Keratinocyte (primary cell): ENCODE measurements around the gene GP5. TPM values are rescaled to one million over a fixed set of nuclear protein-coding genes. Genes with fewer than 3 reads are reported as not detected.

ENCODE experiments used
- DNase-seq: peaks from one replicate; pipeline ENCODE4 v3.0.0-alpha.2; 2011; ENCODE audit warnings: low read depth, missing footprints, low spot score
- FAIRE-seq: peaks from 2 replicates; lab custom pipeline; 2011; peaks lifted over from hg19 to GRCh38; lab: Jason Lieb, UNC
- H2AFZ ChIP-seq: 2 replicates; pipeline ENCODE4 v1.6.0; 2012; ENCODE audit warnings: low read length, control low read depth, inconsistent platforms; ENCODE audit not compliant: control insufficient read depth
- H3K27ac ChIP-seq: 2 replicates; pipeline ENCODE4 v1.5.1; 2011; ENCODE audit warnings: low read length; ENCODE audit not compliant: control insufficient read depth, insufficient read depth
- H3K27me3 ChIP-seq: 3 replicates; pipeline ENCODE4 v1.6.0; 2011; ENCODE audit warnings: low read length; ENCODE audit not compliant: control insufficient read depth, insufficient read depth; ENCODE audit errors: extremely low read depth
- H3K36me3 ChIP-seq, 2 experiments: 2 replicates in 1 of 2; 3 replicates in 1 of 2; pipeline ENCODE4 v1.5.1; 2011; ENCODE audit warnings: low read length in 2 of 2, mild to moderate bottlenecking in 1 of 2; ENCODE audit not compliant: control insufficient read depth in 2 of 2, insufficient read depth in 2 of 2; ENCODE audit errors: extremely low read depth in 1 of 2
- H3K4me1 ChIP-seq: 3 replicates; pipeline ENCODE4 v1.5.1; 2011; ENCODE audit warnings: low read length; ENCODE audit not compliant: control insufficient read depth, insufficient read depth; ENCODE audit errors: extremely low read depth
- H3K4me2 ChIP-seq: 3 replicates; pipeline ENCODE4 v1.6.0; 2011; ENCODE audit warnings: low read depth, low read length; ENCODE audit not compliant: control insufficient read depth, insufficient read depth; ENCODE audit errors: extremely low read depth
- H3K4me3 ChIP-seq, 3 experiments: fragments of 200-600 bp in 1 of 3; sonication (generic) in 1 of 3; 2 replicates in 2 of 3; 3 replicates in 1 of 3; pipeline ENCODE4 v1.5.1; 2011 to 2016; ENCODE audit warnings: low read length in 3 of 3, mild to moderate bottlenecking in 3 of 3, control low read depth in 2 of 3, inconsistent platforms in 1 of 3, low read depth in 1 of 3, mixed read lengths in 1 of 3, mixed run types in 1 of 3, moderate library complexity in 1 of 3; ENCODE audit not compliant: control insufficient read depth in 2 of 3, insufficient read depth in 2 of 3; ENCODE audit errors: extremely low read depth in 1 of 3
- H3K79me2 ChIP-seq: 2 replicates; pipeline ENCODE4 v1.6.0; 2012; ENCODE audit warnings: low read length; ENCODE audit not compliant: control insufficient read depth, insufficient read depth
- H3K9ac ChIP-seq: 3 replicates; pipeline ENCODE4 v1.6.0; 2011; ENCODE audit warnings: low read length; ENCODE audit not compliant: control insufficient read depth, insufficient read depth; ENCODE audit errors: extremely low read depth
- H3K9me1 ChIP-seq: 3 replicates; pipeline ENCODE4 v1.6.0; 2011; ENCODE audit warnings: low read length; ENCODE audit not compliant: control insufficient read depth, insufficient read depth; ENCODE audit errors: extremely low read depth
- H3K9me3 ChIP-seq: 2 replicates; pipeline ENCODE4 v1.5.1; 2012; ENCODE audit warnings: low read depth, low read length; ENCODE audit not compliant: control insufficient read depth
- H4K20me1 ChIP-seq: 3 replicates; pipeline ENCODE4 v1.6.0; 2011; ENCODE audit warnings: low read length; ENCODE audit not compliant: control insufficient read depth, insufficient read depth; ENCODE audit errors: extremely low read depth
- CTCF ChIP-seq, 3 experiments: IDR thresholded peaks in 1 of 3; conservative IDR thresholded peaks in 1 of 3; optimal IDR thresholded peaks in 1 of 3; 2 replicates in 2 of 3; 3 replicates in 1 of 3; pipeline versions ENCODE3 to v1.5.1; 2011; ENCODE audit warnings: low read length in 3 of 3, mild to moderate bottlenecking in 3 of 3, moderate library complexity in 2 of 3, control low read depth in 1 of 3, inconsistent platforms in 1 of 3; ENCODE audit not compliant: insufficient read depth in 2 of 3; ENCODE audit errors: extremely low read depth in 1 of 3
- EZH2 ChIP-seq: IDR thresholded peaks from one replicate; pipeline ENCODE4 v1.6.1; 2012; ENCODE audit warnings: inconsistent platforms, mild to moderate bottlenecking, low read length, moderate library complexity
- dilution Hi-C: fragments of 300-500 bp; cut with MboI; formaldehyde crosslinking; loops from one replicate; pipeline ENCODE4 v1.7.0; 2020; ENCODE audit warnings: low sequenced_read_pairs; ENCODE audit not compliant: extremely low pct_ligation_motif_present
- polyA plus RNA-seq, 5 experiments: library from polyadenylated mRNA; depleted of rRNA in 3 of 5; stranded (reverse) in 3 of 5; stranded (forward) in 1 of 5; unstranded in 1 of 5; fragments of >200 nt; gene quantifications; 1 replicate in 1 of 5; 2 replicates in 3 of 5; 3 replicates in 1 of 5; pipeline versions ENCODE4 v1.2.1 to v1.2.3, GENCODE V29; 2011 to 2012; ENCODE audit warnings: missing spikeins in 2 of 5, low read depth in 1 of 5, low replicate concordance in 1 of 5

GP5 gene
- polyA plus RNA-seq, 1 donor (not counting 4 experiments of a cell fraction or from before 2014, with no cell fraction given), result 0.04 TPM

- Histone ChIP-seq H4K20me1 (no peaks in the 10 kb centered on the region), H2AFZ (no peak overlapping the region), H3K4me3 (no peak overlapping the region), H3K9ac (no peak overlapping the region), H3K9me1 (no peaks in the 10 kb centered on the region), H3K79me2 (no peaks in the 10 kb centered on the region), H3K4me1 (no peaks in the 10 kb centered on the region), H3K9me3 (peaks cover 2% of the 10 kb centered on the region), H3K27me3 (peaks cover 12% of the 10 kb centered on the region), H3K36me3 (no peaks in the 10 kb centered on the region), H3K27ac (no peak overlapping the region), H3K4me2 (no peak overlapping the region)
- no peak for FAIRE-seq
- TF ChIP-seq EZH2, result no peak
- no peak for TF ChIP-seq CTCF (optimal IDR thresholded peaks at IDR 0.05 in 1 of 3, IDR thresholded peaks at IDR 0.05 in 1 of 3, conservative IDR thresholded peaks at IDR 0.05 in 1 of 3; ENCODE audit: extremely low read depth in 1 of 3, insufficient read depth in 2 of 3, low read length in 3 of 3)
- no peak for DNase-seq
- dilution Hi-C loops, result no loop called here
These were observed 12.4 kb downstream of the GP5 start for GRCh38 chr3:194386648-194387047.

- TF ChIP-seq CTCF (optimal IDR thresholded peaks at IDR 0.05 in 1 of 3, IDR thresholded peaks at IDR 0.05 in 1 of 3, conservative IDR thresholded peaks at IDR 0.05 in 1 of 3; ENCODE audit: extremely low read depth in 1 of 3, insufficient read depth in 2 of 3, low read length in 3 of 3), result no peak
- TF ChIP-seq EZH2, result no peak
- Histone ChIP-seq H3K79me2 (no peaks in the 10 kb centered on the region), H4K20me1 (no peaks in the 10 kb centered on the region), H3K27ac (no peak overlapping the region), H3K27me3 (peaks cover 16% of the 10 kb centered on the region), H3K36me3 (no peaks in the 10 kb centered on the region), H3K4me1 (no peaks in the 10 kb centered on the region), H3K4me2 (no peak overlapping the region), H3K9ac (no peak overlapping the region), H3K9me3 (peaks cover 2% of the 10 kb centered on the region), H3K9me1 (no peaks in the 10 kb centered on the region), H3K4me3 (no peak overlapping the region), H2AFZ (no peak overlapping the region)
- FAIRE-seq (no peak), DNase-seq (no peak)
- dilution Hi-C loops, result no loop called here
These were observed 13.0 kb downstream of the GP5 start for GRCh38 chr3:194386066-194386465.
